A549 (cell line): ENCODE results near the gene SF3B3. TPM values are rescaled to one million over a fixed set of nuclear protein-coding genes. Genes with fewer than 3 reads are reported as not detected.

Experiments
- ATAC-seq, 2 experiments: fragments of 200-7000 bp in 1 of 2; fragments of >200 bp in 1 of 2; cut with Nextera tagmentation in 1 of 2; cut with Tn5 transposase in 1 of 2; 3 replicates each; pipeline versions ENCODE4 v1.8.0 to v1.9.1; 2018 to 2020; ENCODE audit warnings: mild to moderate bottlenecking in 1 of 2, moderate library complexity in 1 of 2
- CTCF ChIA-PET: fragments of 300-600 bp; sonication (Branson Sonifier 250); formaldehyde crosslinking; extraction: SDS; loops from one replicate; lab custom pipeline; 2021; ENCODE audit warnings: antibody characterized with exemption, inconsistent platforms; lab: Yijun Ruan, JAX
- POLR2A ChIA-PET: fragments of 350-600 bp; formaldehyde crosslinking; extraction: SDS; loops from one replicate; lab custom pipeline; 2021; ENCODE audit warnings: antibody characterized with exemption, inconsistent platforms; lab: Yijun Ruan, JAX
- DNase-seq, 2 experiments: peaks; one replicate each; pipeline versions ENCODE4 v3.0.0 to v3.0.0-alpha.2; 2011 to 2016; ENCODE audit warnings: low read depth in 1 of 2, low spot score in 1 of 2
- FAIRE-seq: peaks from 2 replicates; lab custom pipeline; 2011; peaks lifted over from hg19 to GRCh38; lab: Jason Lieb, UNC
- H3K27ac ChIP-seq, 2 experiments: fragments of >200 bp; sonication (Bioruptor Twin); formaldehyde crosslinking; 3 replicates each; pipeline ENCODE4 v1.5.1; 2016 to 2017
- H3K4me1 ChIP-seq: fragments of >200 bp; sonication (Bioruptor Twin); formaldehyde crosslinking; 3 replicates; pipeline ENCODE4 v1.6.1; 2016
- H3K4me2 ChIP-seq: fragments of >200 bp; sonication (Bioruptor Twin); formaldehyde crosslinking; 3 replicates; pipeline ENCODE4 v1.6.1; 2016
- H3K4me3 ChIP-seq: fragments of >200 bp; sonication (Bioruptor Twin); formaldehyde crosslinking; 3 replicates; pipeline ENCODE4 v1.5.1; 2016
- H3K9me3 ChIP-seq: fragments of >200 bp; sonication (Bioruptor Twin); formaldehyde crosslinking; 3 replicates; pipeline ENCODE4 v1.6.1; 2016
- CBX8 ChIP-seq: fragments of 200-600 bp; sonication (generic); IDR thresholded peaks from 2 replicates; pipeline ENCODE4 v1.6.1; 2016
- CHD2 ChIP-seq: fragments of 150-350 bp; IDR thresholded peaks from 2 replicates; pipeline ENCODE4 v1.6.1; 2014; ENCODE audit warnings: low read length; ENCODE audit not compliant: partially characterized antibody
- EHF ChIP-seq: fragments of 250-450 bp; sonication (Bioruptor Pico); IDR thresholded peaks from 2 replicates; pipeline ENCODE4 v1.5.0; 2020; ENCODE audit warnings: mild to moderate bottlenecking
- ESRRA ChIP-seq: fragments of 150-350 bp; IDR thresholded peaks from 2 replicates; pipeline ENCODE4 v1.6.1; 2014; ENCODE audit warnings: mild to moderate bottlenecking, low read length, borderline replicate concordance
- FOSL2 ChIP-seq, 2 experiments: fragments of 450-650 bp in 1 of 2; fragments of >200 bp in 1 of 2; sonication (Bioruptor Twin) in 1 of 2; formaldehyde crosslinking; IDR thresholded peaks; 2 replicates each; pipeline versions ENCODE4 v1.5.0 to v1.6.1; 2016 to 2020; ENCODE audit warnings: mild to moderate bottlenecking in 1 of 2, moderate library complexity in 1 of 2
- HDAC2 ChIP-seq: fragments of 200-600 bp; sonication (generic); IDR thresholded peaks from 2 replicates; pipeline ENCODE4 v1.6.1; 2016
- HOXB5 ChIP-seq: fragments of 250-450 bp; sonication (Bioruptor Pico); IDR thresholded peaks from 2 replicates; pipeline ENCODE4 v1.5.0; 2020; ENCODE audit warnings: mild to moderate bottlenecking, moderate library complexity
- JUNB ChIP-seq: fragments of >200 bp; sonication (Bioruptor Twin); formaldehyde crosslinking; IDR thresholded peaks from 2 replicates; pipeline ENCODE4 v1.6.1; 2016
- KDM5A ChIP-seq: fragments of 200-600 bp; sonication (generic); IDR thresholded peaks from 2 replicates; pipeline ENCODE4 v1.6.1; 2016; ENCODE audit warnings: antibody characterized with exemption, mild to moderate bottlenecking
- MAFK ChIP-seq: fragments of 450-650 bp; IDR thresholded peaks from 2 replicates; pipeline ENCODE4 v1.6.1; 2014; ENCODE audit not compliant: partially characterized antibody
- MYC ChIP-seq: IDR thresholded peaks from 2 replicates; pipeline ENCODE4 v1.6.1; 2012; ENCODE audit warnings: mild to moderate bottlenecking, inconsistent platforms, low read length, improper control_type of control experiment, borderline replicate concordance
- NFE2L2 ChIP-seq: fragments of 150-350 bp; conservative IDR thresholded peaks from 2 replicates; pipeline ENCODE4 v1.6.1; 2014; ENCODE audit warnings: low read length
- PHF8 ChIP-seq: fragments of 200-600 bp; sonication (generic); IDR thresholded peaks from 2 replicates; pipeline ENCODE4 v1.6.1; 2016; ENCODE audit warnings: low read depth, mild to moderate bottlenecking, antibody characterized with exemption, moderate library complexity, borderline replicate concordance
- POLR2AphosphoS2 ChIP-seq: conservative IDR thresholded peaks from 2 replicates; pipeline ENCODE4 v1.6.1; 2012; ENCODE audit warnings: low read length, improper control_type of control experiment, inconsistent platforms
- RARB ChIP-seq: fragments of 250-450 bp; sonication (Bioruptor Pico); IDR thresholded peaks from 2 replicates; pipeline ENCODE4 v1.8.0; 2021; ENCODE audit warnings: mild to moderate bottlenecking, moderate library complexity
- RCOR1 ChIP-seq: fragments of 150-350 bp; IDR thresholded peaks from 2 replicates; pipeline ENCODE4 v1.6.1; 2014; ENCODE audit warnings: antibody characterized with exemption, low read length, low read depth
- RNF2 ChIP-seq: fragments of 200-600 bp; sonication (generic); IDR thresholded peaks from 2 replicates; pipeline ENCODE4 v1.6.1; 2016; ENCODE audit warnings: low read depth, mild to moderate bottlenecking, antibody characterized with exemption, moderate library complexity, borderline replicate concordance
- SREBF2 ChIP-seq: fragments of 450-650 bp; IDR thresholded peaks from 2 replicates; pipeline ENCODE4 v1.6.1; 2014; ENCODE audit warnings: mild to moderate bottlenecking, moderate library complexity
- USF2 ChIP-seq: fragments of 450-650 bp; IDR thresholded peaks from 2 replicates; pipeline ENCODE4 v1.6.1; 2014; ENCODE audit warnings: antibody characterized with exemption
- ZNF302 ChIP-seq: fragments of 250-450 bp; sonication (Bioruptor Pico); IDR thresholded peaks from 2 replicates; pipeline ENCODE4 v1.9.0; 2021; ENCODE audit warnings: inconsistent platforms, mild to moderate bottlenecking, moderate library complexity
- WGBS: methylation state at CpG from one replicate; pipeline ENCODE4 v1.1.6; 2017; ENCODE audit errors: missing lambda C conversion rate; 5-methylcytosine and 5-hydroxymethylcytosine counted together
- polyA plus RNA-seq, 4 experiments: library from polyadenylated mRNA; depleted of rRNA in 3 of 4; stranded (reverse); fragments of >200 nt; fragmentation: RNase III in 1 of 4; extraction: RNeasy Plus Mini Kit Qiagen cat#74134 plus additional on column Dnase treatment in 1 of 4; gene quantifications; 2 replicates in 3 of 4; 3 replicates in 1 of 4; pipeline ENCODE4 v1.2.3, GENCODE V29; 2011 to 2017
- TF ChIP-seq, protein P1 (sequence below): fragments of 250-450 bp; sonication (Bioruptor Pico); IDR thresholded peaks from 2 replicates; pipeline ENCODE4 v1.5.0; 2020; ENCODE audit warnings: low read depth, mild to moderate bottlenecking, moderate library complexity
- TF ChIP-seq, protein P2 (sequence below): IDR thresholded peaks from 2 replicates; pipeline ENCODE4 v1.6.1; 2012

SF3B3 gene
- polyA plus RNA-seq, 2 of the 4 experiments (the other 2 are of a cell fraction), result 111 to 155 TPM

DNA sequence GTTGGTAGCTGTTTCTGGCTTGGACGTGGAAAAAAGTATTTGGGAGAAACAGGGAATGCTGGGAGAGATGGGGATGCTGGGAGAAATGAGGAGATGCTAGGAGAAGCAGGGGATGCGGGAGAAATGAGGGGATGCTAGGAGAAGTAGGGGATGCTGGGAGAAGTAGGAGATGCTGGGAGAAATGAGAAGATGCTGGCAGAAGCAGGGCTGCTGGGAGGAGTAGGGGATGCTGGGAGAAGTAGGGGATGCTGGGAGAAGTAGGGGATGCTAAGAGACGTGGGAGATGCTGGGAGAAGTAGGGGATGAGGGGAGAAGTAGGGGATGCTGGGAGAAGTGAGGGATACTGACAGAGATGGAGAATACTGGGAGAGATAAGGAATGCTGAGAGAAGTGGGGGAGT is 77.1 kb downstream of the SF3B3 start:
- ChIA-PET POLR2A (no interaction called here), CTCF (no interaction called here)
- 52% methylated on average over 3 of the region's 3 CpGs for WGBS
- Histone ChIP-seq H3K9me3 (no peaks in the 10 kb centered on the region), H3K4me2 (no peak overlapping the region), H3K4me1 (no peaks in the 10 kb centered on the region), H3K4me3 (no peak overlapping the region), H3K27ac (no peak overlapping the region)
- no peak for ATAC-seq
- no peak for FAIRE-seq
- DNase-seq, result no peak
- TF ChIP-seq POLR2AphosphoS2 (no peak), CHD2 (no peak), FOSL2 (IDR thresholded peaks at IDR 0.05) (no peak), FOSL2 (CRISPR knock-in tag; IDR thresholded peaks at IDR 0.05) (no peak), ESRRA (no peak), CBX8 (no peak), HDAC2 (no peak), USF2 (no peak), RCOR1 (no peak), RNF2 (no peak), EHF (CRISPR knock-in tag) (no peak), HOXB5 (CRISPR knock-in tag) (no peak), PHF8 (no peak), ZNF302 (CRISPR knock-in tag) (no peak), NFE2L2 (no peak)
- TF ChIP-seq, protein P1, sequence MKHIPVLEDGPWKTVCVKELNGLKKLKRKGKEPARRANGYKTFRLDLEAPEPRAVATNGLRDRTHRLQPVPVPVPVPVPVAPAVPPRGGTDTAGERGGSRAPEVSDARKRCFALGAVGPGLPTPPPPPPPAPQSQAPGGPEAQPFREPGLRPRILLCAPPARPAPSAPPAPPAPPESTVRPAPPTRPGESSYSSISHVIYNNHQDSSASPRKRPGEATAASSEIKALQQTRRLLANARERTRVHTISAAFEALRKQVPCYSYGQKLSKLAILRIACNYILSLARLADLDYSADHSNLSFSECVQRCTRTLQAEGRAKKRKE, result no peak

DNA sequence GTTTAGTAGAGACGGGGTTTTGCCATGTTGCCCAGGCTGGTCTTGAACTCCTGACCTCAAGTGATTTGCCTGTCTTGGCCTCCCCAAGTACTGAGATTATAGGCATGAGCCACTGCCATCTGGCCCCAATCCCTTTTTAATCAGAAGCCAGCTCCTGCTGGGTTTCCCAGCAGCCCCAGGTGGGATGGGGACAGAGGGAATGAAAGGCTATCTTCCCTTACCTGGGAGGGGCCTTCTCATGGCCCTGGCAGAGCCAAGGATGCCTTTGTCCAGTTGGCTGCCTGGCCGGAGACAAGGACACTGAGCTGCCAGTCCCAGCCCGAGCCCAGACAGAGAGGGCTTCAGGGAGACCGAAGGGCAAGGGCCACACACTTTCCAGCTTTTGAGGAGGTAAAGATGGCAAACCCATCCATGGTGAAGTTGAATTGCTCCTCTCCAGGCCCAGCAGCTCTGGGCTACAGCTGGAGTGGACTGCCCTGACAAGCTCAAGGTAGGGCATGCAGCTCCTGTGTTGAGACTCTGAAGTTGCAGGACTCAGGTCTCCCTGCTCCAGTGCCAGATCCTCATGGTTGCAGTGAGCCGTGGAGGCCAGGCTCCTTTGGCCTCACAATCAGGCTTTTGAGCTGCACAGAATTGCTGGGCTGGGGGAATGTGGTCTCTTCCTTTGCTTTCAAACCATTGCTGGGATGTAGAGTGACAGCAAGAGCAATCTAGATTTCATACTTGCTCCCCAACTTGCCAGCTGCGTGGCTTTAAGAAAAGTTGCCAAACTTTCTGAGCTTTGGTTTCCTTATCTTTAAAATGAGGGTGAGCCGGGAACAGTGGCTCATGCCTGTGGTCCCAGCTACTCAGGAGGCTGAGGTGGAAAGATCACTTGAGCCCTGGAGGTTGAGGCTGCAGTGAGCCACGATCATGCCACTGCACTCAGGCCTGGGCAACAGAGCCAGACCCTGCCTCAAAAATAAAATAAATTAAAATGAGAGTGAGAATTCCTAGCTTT is 78.3 kb downstream of the SF3B3 start:
- Histone ChIP-seq H3K27ac (no peak overlapping the region), H3K4me1 (no peaks in the 10 kb centered on the region), H3K9me3 (no peaks in the 10 kb centered on the region), H3K4me3 (no peak overlapping the region), H3K4me2 (no peak overlapping the region)
- FAIRE-seq, result no peak
- TF ChIP-seq SREBF2 (no peak), NFE2L2 (no peak), RARB (no peak), MAFK (no peak), JUNB (no peak), HOXB5 (CRISPR knock-in tag) (no peak), ZNF302 (CRISPR knock-in tag) (no peak), PHF8 (no peak), FOSL2 (IDR thresholded peaks at IDR 0.05) (no peak), FOSL2 (CRISPR knock-in tag; IDR thresholded peaks at IDR 0.05) (no peak), ESRRA (no peak), MYC (no peak), KDM5A (no peak)
- TF ChIP-seq, protein P2, sequence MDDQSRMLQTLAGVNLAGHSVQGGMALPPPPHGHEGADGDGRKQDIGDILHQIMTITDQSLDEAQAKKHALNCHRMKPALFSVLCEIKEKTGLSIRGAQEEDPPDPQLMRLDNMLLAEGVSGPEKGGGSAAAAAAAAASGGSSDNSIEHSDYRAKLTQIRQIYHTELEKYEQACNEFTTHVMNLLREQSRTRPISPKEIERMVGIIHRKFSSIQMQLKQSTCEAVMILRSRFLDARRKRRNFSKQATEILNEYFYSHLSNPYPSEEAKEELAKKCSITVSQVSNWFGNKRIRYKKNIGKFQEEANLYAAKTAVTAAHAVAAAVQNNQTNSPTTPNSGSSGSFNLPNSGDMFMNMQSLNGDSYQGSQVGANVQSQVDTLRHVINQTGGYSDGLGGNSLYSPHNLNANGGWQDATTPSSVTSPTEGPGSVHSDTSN, result no peak
- CTCF ChIA-PET, result interaction anchor here (1.1 to 2.3 kb wide), 6 partner anchors 12 to 348 kb away, joined by 3 to 11 read pairs (median 5); no protein-coding TSS in a partner anchor
- POLR2A ChIA-PET, result no interaction called here
- WGBS, result 66% methylated on average over 6 of the region's 8 CpGs
- DNase-seq, result no peak
- ATAC-seq, result no peak
